Islet of Langerhans (tissue), 1 donor: ENCODE data around the gene SAA4.
"Not testable (repeated sequence)": the region's sequence is repeated elsewhere in the genome, so short reads cannot be mapped to it uniquely, and the experiment has no call there.

Source experiments
- FAIRE-seq: peaks from one replicate; lab custom pipeline; 2011; peaks lifted over from hg19 to GRCh38; lab: Jason Lieb, UNC

Gene SAA4

GRCh38 chr11:18246379-18247190 lies 10.0 kb upstream of the SAA4 start:
- FAIRE-seq: not testable (repeated sequence)

DNA sequence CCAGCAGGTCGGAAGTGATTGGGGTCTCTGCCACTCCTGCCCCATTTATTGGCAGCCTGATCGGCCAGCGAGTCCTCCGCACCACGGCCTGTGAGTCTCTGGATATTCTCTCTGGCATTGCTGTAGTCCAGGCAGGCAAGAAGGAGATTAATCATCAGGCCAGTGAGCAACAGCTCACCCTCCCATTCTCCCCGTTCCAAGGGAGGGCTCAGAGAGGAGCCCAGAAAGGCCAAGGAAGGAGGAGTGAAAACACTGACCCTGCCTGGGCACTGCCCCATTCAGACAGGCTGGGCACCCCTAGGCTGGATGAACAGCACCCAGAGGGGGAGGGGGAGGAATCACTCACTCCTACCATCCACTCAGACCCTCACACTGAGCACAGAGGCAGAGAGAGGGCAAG lies 8.8 kb upstream of the SAA4 start:
- FAIRE-seq: no peak

DNA sequence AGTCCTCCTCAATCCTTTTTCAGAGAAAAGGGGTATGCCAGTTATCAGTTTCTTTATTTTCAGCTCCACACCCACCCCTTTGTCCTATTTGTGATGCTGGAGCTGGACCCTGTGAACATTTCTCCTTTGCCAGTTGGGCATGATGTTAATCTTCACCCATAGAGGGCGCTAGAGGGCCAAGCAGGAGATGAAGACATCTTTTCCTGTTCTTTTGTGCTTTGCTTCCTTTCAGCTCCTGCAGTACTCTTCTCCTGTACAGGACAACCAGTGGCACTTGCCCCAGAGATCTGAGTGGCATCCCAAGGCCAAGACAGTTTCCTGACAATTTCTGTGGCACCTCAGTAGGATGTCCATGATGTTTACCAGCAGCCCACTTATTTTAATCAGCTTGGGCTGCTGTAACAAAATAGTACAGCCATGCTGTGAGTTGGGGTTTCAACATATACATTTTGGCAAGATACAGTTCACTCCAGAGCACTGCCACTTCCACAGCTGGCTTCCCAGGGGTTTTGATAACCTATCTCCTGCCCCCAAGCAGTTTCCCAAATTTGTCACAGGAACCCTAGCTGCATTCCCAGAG lies 7.3 kb upstream of the SAA4 start:
- no peak for FAIRE-seq

DNA sequence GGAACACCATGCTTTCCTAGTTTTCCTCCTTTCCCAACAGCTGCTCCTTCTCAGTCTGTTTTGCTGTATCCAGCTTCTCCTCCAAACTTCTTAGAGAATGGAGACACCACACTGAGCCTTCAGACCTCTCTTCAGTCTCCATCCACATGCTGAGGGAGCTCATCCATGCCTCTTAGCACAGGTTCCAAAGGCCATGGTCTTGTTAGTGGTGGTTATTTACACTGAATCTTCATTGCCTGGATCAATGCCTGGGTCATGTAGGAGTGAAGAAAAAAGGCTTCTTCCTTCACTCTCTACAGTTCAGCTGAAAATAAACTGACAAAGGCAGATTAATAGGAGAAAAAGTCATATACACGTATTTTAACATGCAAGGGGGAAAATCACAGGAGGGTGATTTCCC lies 3.1 kb upstream of the SAA4 start:
- no peak for FAIRE-seq

DNA sequence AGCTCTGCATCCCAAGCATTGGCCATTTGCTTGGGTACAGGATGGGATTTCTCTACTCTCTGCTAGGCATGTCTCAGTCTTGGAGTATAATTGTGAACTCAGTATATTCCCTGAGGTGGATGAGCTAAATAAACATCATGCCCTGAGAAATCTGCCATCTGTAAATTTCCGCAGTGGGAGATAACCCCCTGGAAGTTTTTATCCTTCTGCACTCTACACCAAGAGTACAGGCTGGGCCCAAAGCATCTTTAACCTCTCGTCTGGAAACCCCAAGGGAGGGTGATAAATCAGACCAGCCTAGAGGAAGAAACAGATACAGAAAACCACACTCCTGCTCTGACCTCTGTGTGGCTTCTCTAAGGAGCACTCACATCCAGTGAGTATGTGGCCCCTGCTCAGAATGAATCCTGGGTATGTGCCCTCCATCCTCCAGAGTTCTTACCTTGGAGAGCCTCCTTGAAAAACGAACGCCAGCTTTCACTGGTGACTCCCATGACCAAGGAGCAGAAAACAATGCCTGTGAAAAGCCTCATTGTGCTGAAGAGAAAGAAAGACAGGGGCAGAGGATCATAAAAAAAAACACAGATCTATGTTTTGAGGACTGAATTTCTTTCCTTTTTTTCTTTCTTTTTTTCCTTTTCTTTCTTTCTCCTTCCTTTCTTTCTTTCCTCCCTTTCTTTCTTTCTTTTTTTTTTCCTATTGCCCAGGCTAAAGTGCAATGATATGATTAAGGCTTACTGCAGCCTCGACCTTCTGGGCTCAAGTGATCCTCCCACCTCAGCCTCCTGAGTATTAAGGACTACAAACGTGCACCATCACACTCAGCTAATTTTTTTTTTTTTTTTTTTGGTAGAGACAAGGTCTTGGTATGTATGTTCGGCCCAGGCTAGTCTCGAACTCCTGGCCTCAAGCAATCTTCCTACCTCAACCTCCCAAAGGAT lies 938 bp downstream of the SAA4 start:
- no peak for FAIRE-seq

DNA sequence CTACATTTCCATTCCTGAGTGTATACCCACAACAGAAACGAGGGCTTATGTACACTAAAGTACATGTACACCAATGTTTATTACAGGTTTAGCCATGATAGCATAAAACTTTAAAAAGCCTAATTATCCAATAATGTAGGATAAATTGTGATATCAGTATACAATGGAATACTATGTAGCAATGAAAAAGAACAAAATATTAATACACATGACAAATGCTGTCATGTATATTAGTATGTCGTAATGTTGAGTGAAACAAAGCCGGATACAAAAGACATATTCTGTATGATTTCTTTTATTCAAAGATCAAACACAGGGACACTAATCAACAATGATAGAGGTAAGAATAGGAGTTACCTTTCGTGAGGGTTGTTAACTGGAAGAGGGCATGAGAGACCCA lies 2.7 kb downstream of the SAA4 start:
- FAIRE-seq: no peak

GRCh38 chr11:18230859-18231258 lies 5.7 kb downstream of the SAA4 start:
- FAIRE-seq: no peak

DNA sequence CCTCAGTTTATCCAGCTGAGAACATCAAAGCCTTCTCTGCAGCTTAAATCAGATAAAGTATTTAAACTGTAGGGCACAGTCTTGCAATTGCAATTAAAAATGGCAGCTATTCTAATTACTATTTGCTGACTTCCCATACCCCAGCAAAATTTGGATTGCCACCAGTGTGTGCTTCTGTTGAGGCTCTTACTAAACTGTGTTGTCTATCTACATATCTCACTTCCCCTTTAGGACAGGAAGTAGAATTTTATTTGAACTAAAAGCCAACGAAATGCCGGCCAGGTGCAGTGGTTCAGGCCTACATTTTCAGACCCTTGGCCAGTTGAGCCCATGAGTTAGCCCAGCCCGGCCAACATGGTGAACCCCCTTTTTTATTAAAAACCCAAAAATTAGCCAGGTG lies 7.1 kb downstream of the SAA4 start:
- FAIRE-seq: no peak

GRCh38 chr11:18225913-18226312 lies 10.7 kb downstream of the SAA4 start:
- no peak for FAIRE-seq

DNA sequence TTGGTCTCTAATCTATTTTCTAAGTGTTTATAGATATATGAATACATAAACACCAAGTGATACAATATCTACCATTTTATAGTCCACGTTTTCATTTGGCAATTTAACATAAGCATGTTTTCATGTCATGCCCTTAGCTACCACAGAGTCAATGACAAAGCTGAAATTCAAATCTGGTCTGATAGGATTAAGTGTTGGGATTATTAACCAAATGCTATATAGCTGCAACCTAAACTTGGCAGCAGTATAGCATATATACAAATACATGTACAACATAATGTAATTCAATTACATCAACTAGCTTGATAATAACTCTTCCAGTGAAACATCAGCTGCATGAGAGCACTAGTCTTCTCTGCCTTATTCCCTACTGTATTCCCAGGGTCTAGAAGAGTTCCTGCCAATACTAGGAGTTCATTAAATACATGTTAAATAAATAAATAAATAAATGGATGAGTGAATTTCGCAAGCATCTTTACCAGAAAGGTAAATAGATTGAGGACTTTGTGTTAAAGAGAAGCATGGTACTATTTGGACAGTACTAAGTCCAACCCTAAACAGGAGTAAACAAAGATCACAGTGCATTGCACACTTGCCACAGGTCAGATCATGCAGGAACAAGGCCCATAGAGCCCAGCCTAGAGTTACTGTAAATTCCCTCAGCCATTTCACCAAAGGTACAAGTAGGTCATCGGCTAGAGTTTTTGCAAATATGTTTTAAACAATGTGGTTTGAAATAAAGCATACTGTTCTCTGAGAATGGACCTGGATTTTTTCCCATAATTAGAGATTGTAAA lies 12.8 kb downstream of the SAA4 start:
- FAIRE-seq: no peak

DNA sequence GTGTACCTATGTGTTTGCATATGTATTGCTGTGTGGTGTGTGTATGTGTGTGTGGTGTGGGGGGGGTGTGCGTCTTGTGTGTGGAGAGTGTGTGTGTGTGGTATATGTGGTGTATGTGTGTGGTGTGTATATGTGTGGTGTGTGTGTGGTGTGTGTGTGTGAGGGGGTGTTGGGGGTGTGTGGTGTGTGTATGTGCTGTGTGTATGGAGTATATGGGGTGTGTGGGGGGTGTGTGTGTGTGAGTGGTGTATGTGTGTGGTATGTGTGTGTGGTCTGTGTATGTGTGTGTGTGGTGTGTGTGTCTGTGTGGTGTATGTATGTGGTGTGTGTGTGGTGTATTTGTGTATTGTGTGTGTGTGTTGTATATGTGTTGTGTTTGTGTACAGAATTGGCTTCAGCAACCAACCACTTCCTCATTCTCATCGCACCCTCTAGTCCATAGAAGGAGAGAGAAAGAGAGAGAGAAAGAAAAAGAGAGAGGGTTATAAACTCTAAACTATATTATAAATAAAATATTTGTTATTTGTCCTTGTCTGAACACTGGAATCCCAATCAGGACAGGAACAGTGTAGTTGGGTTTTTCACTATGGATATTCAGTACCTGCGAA lies 13.7 kb downstream of the SAA4 start:
- no peak for FAIRE-seq

DNA sequence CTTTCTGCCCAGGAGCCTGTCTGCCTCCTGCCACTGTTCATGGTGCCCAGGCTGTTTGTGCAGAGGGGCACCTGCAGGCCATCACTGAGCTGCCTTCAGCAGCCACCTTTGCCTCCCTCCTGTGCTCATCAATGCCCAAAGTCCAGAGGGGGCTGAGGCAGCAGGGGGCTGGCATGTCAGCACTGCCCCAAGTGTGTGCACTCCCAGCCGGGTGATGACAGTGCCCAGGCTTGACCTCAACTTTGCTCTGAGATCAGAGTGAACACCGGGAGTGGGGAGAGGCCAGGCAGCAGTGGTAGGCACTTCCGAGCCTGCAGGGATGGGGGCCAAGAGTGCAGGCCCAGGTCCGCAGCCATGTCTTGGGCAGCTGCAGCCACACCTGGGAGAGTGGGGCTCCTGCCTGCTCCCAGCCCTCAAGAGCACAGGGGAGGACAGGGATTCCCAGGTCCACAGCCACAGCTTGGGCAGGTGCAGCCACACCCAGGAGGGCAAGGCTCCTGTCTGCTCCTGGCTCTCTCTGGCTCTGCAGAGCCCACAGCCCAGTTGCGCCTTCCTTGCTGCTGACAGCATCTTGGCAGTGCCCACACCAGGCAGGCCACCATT lies 15.2 kb downstream of the SAA4 start:
- no peak for FAIRE-seq

DNA sequence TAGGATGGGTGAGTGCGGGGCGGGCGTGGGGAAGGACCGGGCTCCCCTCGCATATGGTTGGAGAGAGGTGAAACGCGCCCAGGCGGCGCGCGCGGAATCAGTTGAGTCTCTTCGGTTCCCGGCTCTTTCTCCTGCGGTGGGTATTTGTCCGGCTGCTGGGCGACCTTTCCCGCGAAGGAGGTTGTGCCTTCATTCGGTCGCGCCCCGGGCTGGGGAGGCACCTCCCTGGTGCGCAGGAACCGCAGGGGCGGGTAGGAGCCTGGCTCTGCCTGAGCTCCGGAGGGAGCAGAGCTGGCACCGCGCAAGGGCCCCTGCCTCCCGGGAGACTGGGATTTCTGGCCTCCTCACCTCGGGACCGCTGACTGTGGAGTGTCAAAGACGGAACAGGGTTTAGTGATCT lies 27.5 kb downstream of the SAA4 start:
- no peak for FAIRE-seq

DNA sequence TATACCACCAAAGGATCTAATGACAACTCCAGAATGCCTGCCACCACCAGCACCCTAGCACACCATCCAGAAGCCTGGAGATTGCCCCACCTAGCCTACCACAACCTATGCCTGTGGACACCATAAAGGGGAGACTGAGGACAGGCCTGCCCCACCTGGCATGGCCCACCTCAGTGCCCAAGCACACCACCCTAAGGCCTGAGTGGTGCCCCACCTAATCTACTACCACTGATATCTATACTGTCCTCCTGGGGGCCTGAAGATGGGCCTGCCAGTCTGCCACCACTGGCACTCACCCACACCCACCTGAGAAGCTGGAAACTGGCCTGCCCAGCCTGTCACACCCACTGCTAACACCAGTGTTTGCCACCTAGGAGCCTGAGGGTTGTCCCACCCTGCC lies 31.8 kb downstream of the SAA4 start:
- FAIRE-seq: no peak

GRCh38 chr11:18204220-18204619 lies 32.4 kb downstream of the SAA4 start:
- no peak for FAIRE-seq

DNA sequence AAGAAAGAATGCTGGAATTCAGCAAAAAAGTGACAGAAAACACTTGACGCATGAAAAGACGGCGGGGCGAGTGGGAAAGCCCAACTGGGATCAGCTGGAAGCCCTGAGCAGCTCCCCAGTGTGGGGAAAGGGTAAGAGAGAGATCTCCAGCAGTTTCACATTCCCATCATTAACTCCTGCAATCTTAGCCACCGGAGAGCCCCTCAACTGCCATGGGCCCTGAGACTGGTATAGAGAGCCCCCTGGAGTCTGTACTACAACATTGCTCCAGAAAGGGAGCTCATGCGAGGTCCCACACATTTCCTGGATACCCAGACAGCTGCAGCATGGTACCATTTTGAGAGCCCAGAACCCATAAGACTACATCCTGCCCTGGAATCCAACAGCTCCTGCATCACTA lies 32.9 kb downstream of the SAA4 start:
- FAIRE-seq: no peak

DNA sequence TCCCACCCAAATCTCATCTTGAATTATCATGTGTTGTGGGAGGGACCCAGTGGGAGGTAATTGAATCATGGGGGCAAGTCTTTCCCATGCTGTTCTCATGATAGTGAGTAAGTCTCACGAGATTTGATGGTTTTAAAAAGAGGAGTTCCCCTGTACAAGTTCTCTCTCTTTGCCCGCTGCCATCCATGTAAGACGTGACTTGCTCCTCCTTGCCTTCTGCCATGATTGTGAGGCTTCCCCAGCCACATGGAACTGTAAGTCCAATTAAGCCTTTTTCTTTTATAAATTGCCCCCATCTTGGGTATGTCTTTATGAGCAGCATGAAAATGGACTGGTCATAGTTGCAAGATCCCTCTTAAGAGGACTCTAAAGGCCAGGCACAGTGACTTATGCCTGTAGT lies 38.9 kb downstream of the SAA4 start:
- FAIRE-seq: not testable (repeated sequence)

GRCh38 chr11:18196532-18196931 lies 40.1 kb downstream of the SAA4 start:
- no peak for FAIRE-seq

GRCh38 chr11:18193010-18193409 lies 43.6 kb downstream of the SAA4 start:
- FAIRE-seq: no peak

- FAIRE-seq: no peak
Measured at GRCh38 chr11:18191376-18191775, 45.2 kb downstream of the SAA4 start.

GRCh38 chr11:18189476-18190245 lies 46.9 kb downstream of the SAA4 start:
- FAIRE-seq: not testable (repeated sequence)
